ENCODE data around the gene NCR2. TPM values are rescaled to one million over a fixed set of nuclear protein-coding genes. Genes with fewer than 3 reads are reported as not detected.

NCR2 gene
- total RNA-seq, 1 donor from 2014 or later: not detected

DNA sequence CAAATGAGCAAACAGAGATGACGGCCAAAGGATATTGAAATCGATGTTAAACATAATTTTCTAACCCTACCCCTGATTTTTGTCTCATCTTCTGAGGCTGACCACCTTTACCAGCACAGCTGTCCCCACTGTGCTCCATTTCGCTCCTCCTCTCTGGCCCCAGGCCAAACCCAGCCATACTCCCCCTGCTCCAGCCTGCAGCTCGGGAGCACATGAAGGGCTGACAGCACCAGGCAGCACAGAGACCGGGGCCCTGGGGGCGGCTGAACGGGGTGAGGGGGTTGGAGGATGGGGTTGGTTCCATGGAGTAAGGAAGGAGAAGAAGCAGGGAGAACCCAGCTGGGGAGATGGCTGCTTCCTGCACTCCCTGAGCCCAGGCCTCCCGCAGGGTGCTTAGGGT, 3.2 kb upstream of the NCR2 start:
- Mint-ChIP-seq H3K36me3 (ENCODE audit: low read depth) (no peaks in the 10 kb centered on the region), H3K27ac (ENCODE audit: unreplicated experiment) (no peak overlapping the region), H3K27me3 (ENCODE audit: low read depth) (peaks cover 48% of the 10 kb centered on the region)

DNA sequence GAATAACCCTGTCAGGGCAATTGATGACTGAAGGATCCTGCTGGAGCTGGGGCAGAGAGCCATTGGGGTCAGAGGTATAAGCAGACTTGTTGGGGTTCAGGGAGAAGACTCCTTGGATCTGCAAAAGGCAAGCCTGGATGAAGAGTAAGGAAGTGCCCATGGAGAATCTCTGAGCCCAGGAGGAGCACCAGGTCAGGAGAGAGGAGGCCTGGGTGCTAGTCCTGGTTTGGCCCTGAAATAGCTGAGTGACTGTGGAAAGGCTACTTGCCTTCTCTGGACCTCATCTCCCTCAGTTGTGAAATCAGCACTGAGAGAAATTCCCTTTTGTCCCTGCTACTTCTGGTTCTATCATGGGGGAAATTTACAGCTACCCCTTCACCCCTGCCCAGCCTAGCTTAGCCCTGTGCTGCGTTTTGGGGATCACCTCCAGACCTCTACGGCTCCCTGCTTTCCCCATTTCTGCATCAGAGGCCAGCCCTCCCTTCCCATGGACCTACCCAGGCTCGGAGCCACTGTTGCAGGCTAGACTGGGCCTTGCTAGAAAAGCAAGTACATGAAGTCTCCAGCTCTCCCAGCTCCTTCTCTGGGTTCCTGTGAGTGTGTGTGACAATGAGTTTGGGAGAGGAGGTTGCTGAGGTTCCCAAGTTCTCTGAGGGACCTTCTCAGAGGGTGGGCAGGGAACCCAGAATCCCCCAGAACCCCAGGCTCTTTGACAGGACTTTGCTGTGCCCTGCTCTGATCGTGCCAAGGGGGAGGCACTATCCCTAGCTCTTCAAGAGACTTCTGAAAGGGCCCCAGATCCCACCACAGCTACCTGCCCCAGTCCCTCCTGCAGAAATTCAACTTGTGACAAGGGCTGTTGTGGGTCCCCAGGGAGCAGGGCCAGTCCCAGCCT, 2.3 kb upstream of the NCR2 start:
- Mint-ChIP-seq H3K4me1 (ENCODE audit: low read depth) (no peaks in the 10 kb centered on the region), H3K27ac (ENCODE audit: unreplicated experiment) (no peak overlapping the region), H3K4me3 (ENCODE audit: unreplicated experiment) (no peak overlapping the region), H3K36me3 (ENCODE audit: low read depth) (no peaks in the 10 kb centered on the region), H3K27me3 (ENCODE audit: low read depth) (peaks cover 45% of the 10 kb centered on the region), H3K9me3 (ENCODE audit: low read depth) (no peaks in the 10 kb centered on the region)
- TF ChIP-seq, protein P1, sequence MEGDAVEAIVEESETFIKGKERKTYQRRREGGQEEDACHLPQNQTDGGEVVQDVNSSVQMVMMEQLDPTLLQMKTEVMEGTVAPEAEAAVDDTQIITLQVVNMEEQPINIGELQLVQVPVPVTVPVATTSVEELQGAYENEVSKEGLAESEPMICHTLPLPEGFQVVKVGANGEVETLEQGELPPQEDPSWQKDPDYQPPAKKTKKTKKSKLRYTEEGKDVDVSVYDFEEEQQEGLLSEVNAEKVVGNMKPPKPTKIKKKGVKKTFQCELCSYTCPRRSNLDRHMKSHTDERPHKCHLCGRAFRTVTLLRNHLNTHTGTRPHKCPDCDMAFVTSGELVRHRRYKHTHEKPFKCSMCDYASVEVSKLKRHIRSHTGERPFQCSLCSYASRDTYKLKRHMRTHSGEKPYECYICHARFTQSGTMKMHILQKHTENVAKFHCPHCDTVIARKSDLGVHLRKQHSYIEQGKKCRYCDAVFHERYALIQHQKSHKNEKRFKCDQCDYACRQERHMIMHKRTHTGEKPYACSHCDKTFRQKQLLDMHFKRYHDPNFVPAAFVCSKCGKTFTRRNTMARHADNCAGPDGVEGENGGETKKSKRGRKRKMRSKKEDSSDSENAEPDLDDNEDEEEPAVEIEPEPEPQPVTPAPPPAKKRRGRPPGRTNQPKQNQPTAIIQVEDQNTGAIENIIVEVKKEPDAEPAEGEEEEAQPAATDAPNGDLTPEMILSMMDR (IDR thresholded peaks at IDR 0.05): no peak
- no peak for DNase-seq (ENCODE audit: low spot score)

More for the DNA sequence above, 3.2 kb upstream of the NCR2 start:
- TF ChIP-seq, protein P1 (IDR thresholded peaks at IDR 0.05): no peak
- Mint-ChIP-seq H3K4me1 (ENCODE audit: low read depth) (no peaks in the 10 kb centered on the region), H3K9me3 (ENCODE audit: low read depth) (no peaks in the 10 kb centered on the region), H3K4me3 (ENCODE audit: unreplicated experiment) (no peak overlapping the region)
- DNase-seq (ENCODE audit: low spot score): no peak

DNA sequence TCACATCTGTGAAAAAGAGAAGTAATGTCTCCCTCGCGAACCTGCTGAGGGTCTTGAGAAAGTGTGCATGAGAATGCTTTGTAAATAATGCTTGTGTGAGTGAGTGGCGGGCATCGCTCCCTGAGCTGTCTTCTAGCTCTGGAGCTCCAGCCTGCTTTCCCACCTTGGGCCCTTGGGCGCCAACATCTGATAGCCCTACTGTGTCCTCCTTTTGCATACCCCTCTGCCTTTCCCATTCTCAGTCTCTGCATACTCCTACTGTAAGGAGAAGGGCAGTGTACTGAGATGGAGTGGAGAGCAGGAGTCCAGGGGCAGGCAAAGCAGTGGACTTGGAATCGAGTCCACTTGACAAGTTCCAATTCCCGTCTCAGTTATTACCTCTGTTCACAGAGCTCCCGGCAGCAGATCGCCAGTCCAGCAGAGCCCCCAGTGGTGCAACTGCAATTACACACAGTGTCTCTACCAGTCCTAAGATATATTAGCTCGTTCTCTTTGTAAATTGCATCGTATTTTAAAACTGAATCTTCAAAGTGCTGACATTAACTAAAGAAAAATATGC, 847 bp upstream of the NCR2 start:
- Mint-ChIP-seq H3K27me3 (ENCODE audit: low read depth) (peaks cover 47% of the 10 kb centered on the region), H3K27ac (ENCODE audit: unreplicated experiment) (no peak overlapping the region), H3K4me3 (ENCODE audit: unreplicated experiment) (no peak overlapping the region), H3K9me3 (ENCODE audit: low read depth) (no peaks in the 10 kb centered on the region), H3K4me1 (ENCODE audit: low read depth) (no peaks in the 10 kb centered on the region), H3K36me3 (ENCODE audit: low read depth) (no peaks in the 10 kb centered on the region)
- TF ChIP-seq, protein P1 (IDR thresholded peaks at IDR 0.05): peak; percentile 48
- no peak for DNase-seq (ENCODE audit: low spot score)

DNA sequence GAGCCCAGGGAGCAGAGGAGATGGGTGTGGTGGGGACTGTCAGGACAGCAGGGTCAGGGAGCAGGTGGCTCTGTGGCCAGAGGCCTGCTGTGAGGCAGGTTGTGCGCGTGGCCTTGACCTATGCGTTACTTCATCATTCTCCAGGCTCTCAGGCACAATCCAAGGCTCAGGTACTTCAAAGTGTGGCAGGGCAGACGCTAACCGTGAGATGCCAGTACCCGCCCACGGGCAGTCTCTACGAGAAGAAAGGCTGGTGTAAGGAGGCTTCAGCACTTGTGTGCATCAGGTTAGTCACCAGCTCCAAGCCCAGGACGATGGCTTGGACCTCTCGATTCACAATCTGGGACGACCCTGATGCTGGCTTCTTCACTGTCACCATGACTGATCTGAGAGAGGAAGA, 535 bp downstream of the NCR2 start:
- H3K4me3 Mint-ChIP-seq (ENCODE audit: unreplicated experiment): no peak overlapping the region
- H3K9me3 Mint-ChIP-seq (ENCODE audit: low read depth): no peaks in the 10 kb centered on the region
- peaks cover 45% of the 10 kb centered on the region for H3K27me3 Mint-ChIP-seq (ENCODE audit: low read depth)
- H3K36me3 Mint-ChIP-seq (ENCODE audit: low read depth): peaks cover 1% of the 10 kb centered on the region
- no peak for DNase-seq (ENCODE audit: low spot score)
- no peak overlapping the region for H3K27ac Mint-ChIP-seq (ENCODE audit: unreplicated experiment)
- H3K4me1 Mint-ChIP-seq (ENCODE audit: low read depth): no peaks in the 10 kb centered on the region
- TF ChIP-seq, protein P1 (IDR thresholded peaks at IDR 0.05): no peak

DNA sequence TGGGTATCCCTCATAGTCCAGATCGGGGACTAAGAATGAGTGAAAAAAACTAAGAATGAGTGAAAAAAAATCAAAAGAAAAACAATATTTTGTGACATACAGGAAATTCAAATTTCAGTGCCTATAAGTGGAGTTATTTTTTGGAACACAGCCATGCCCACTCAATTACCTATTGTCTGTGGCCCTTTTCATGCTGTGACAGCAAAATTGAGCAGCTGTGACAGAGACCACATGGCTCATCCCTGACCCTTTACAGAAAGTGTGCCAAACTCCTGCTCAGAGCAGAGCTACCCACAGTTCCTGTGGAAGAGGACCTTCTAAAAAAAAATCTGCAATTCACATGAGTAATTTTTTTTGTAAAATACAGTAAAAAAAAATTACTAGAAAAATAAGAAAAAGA, 1.4 kb downstream of the NCR2 start:
- peaks cover 47% of the 10 kb centered on the region for H3K27me3 Mint-ChIP-seq (ENCODE audit: low read depth)
- H3K27ac Mint-ChIP-seq (ENCODE audit: unreplicated experiment): no peak overlapping the region
- no peak overlapping the region for H3K4me3 Mint-ChIP-seq (ENCODE audit: unreplicated experiment)

More for the DNA sequence above, 1.4 kb downstream of the NCR2 start:
- Mint-ChIP-seq H3K36me3 (ENCODE audit: low read depth) (peaks cover 2% of the 10 kb centered on the region), H3K9me3 (ENCODE audit: low read depth) (no peaks in the 10 kb centered on the region), H3K4me1 (ENCODE audit: low read depth) (no peaks in the 10 kb centered on the region)
- TF ChIP-seq, protein P1 (IDR thresholded peaks at IDR 0.05): no peak
- no peak for DNase-seq (ENCODE audit: low spot score)

Measured in chondrocyte (in vitro differentiated cells).